HCT116 (cell line): Measurements from ENCODE around the gene DRC7.

Experiments
- EGR1 ChIP-seq: IDR thresholded peaks from 2 replicates; pipeline ENCODE4 v1.6.1; 2012; ENCODE audit warnings: low read depth
- EZH2 ChIP-seq: fragments of 200-600 bp; sonication (generic); IDR thresholded peaks from 2 replicates; pipeline ENCODE4 v1.6.1; 2017; ENCODE audit warnings: antibody characterized with exemption, mixed run types
- EZH2phosphoT487 ChIP-seq: fragments of 200-600 bp; IDR thresholded peaks from 2 replicates; pipeline ENCODE4 v1.6.1; 2018; ENCODE audit warnings: antibody characterized with exemption, borderline replicate concordance
- POLR2AphosphoS5 ChIP-seq: IDR thresholded peaks from 2 replicates; pipeline ENCODE4 v1.6.1; 2011; ENCODE audit warnings: mild to moderate bottlenecking, low read depth, low read length, moderate library complexity
- SP1 ChIP-seq: IDR thresholded peaks from 2 replicates; pipeline ENCODE4 v1.6.1; 2012; ENCODE audit warnings: low read depth
- ZNF274 ChIP-seq: fragments of 200-500 bp; sonication (Bioruptor generic); IDR thresholded peaks from 2 replicates; pipeline ENCODE4 v1.6.1; 2014; ENCODE audit warnings: mild to moderate bottlenecking, low read depth, low read length, inconsistent platforms
- TF ChIP-seq, protein P1 (sequence below), 3 experiments: fragments of 200-600 bp in 1 of 3; sonication (generic) in 1 of 3; IDR thresholded peaks in 2 of 3; conservative IDR thresholded peaks in 1 of 3; 2 replicates each; pipeline ENCODE4 v1.5.1; 2012 to 2017; ENCODE audit warnings: low read depth in 2 of 3, low read length in 2 of 3, antibody characterized with exemption in 1 of 3, borderline replicate concordance in 1 of 3, control low read depth in 1 of 3, mild to moderate bottlenecking in 1 of 3, mixed read lengths in 1 of 3, mixed run types in 1 of 3, moderate library complexity in 1 of 3; ENCODE audit not compliant: insufficient read depth in 1 of 3
- TF ChIP-seq, protein P2 (sequence below): IDR thresholded peaks from 2 replicates; pipeline ENCODE4 v1.6.1; 2012; ENCODE audit warnings: low read depth

DNA sequence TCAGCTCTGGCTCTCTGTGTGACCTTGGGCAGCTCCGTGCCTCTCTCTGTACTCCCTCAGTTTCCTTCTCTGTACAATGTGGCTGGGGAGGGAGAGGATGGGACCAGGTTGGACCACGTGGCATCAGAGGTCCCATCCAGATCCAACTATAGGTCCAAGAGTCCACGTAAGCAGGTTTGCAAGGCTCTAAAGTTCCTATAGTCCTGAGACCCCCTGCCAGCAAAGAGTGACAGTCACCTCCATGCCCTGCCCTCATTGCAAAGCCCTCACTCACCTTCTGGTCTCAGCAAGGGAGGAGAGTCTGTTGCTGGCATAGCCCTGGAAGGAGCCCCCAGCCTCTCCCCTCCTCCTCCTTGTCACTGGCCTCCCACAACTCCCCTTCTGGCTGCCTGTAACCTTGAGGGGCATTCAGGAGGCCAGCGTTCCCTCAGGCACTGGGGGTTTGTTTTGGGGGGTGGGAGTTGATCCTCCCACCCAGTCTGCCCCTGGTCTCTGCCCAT is 6.1 kb upstream of the DRC7 start:
- no peak for TF ChIP-seq SP1
- TF ChIP-seq ZNF274: no peak
- TF ChIP-seq POLR2AphosphoS5: no peak
- TF ChIP-seq, protein P1, sequence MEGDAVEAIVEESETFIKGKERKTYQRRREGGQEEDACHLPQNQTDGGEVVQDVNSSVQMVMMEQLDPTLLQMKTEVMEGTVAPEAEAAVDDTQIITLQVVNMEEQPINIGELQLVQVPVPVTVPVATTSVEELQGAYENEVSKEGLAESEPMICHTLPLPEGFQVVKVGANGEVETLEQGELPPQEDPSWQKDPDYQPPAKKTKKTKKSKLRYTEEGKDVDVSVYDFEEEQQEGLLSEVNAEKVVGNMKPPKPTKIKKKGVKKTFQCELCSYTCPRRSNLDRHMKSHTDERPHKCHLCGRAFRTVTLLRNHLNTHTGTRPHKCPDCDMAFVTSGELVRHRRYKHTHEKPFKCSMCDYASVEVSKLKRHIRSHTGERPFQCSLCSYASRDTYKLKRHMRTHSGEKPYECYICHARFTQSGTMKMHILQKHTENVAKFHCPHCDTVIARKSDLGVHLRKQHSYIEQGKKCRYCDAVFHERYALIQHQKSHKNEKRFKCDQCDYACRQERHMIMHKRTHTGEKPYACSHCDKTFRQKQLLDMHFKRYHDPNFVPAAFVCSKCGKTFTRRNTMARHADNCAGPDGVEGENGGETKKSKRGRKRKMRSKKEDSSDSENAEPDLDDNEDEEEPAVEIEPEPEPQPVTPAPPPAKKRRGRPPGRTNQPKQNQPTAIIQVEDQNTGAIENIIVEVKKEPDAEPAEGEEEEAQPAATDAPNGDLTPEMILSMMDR (IDR thresholded peaks at IDR 0.05 in 2 of 3, conservative IDR thresholded peaks at IDR 0.05 in 1 of 3; ENCODE audit: borderline replicate concordance in 1 of 3, insufficient read depth in 1 of 3, low read depth in 2 of 3, low read length in 2 of 3): no peak
- TF ChIP-seq EZH2phosphoT487: no peak
- TF ChIP-seq EZH2: no peak
- TF ChIP-seq EGR1: no peak
- TF ChIP-seq, protein P2, sequence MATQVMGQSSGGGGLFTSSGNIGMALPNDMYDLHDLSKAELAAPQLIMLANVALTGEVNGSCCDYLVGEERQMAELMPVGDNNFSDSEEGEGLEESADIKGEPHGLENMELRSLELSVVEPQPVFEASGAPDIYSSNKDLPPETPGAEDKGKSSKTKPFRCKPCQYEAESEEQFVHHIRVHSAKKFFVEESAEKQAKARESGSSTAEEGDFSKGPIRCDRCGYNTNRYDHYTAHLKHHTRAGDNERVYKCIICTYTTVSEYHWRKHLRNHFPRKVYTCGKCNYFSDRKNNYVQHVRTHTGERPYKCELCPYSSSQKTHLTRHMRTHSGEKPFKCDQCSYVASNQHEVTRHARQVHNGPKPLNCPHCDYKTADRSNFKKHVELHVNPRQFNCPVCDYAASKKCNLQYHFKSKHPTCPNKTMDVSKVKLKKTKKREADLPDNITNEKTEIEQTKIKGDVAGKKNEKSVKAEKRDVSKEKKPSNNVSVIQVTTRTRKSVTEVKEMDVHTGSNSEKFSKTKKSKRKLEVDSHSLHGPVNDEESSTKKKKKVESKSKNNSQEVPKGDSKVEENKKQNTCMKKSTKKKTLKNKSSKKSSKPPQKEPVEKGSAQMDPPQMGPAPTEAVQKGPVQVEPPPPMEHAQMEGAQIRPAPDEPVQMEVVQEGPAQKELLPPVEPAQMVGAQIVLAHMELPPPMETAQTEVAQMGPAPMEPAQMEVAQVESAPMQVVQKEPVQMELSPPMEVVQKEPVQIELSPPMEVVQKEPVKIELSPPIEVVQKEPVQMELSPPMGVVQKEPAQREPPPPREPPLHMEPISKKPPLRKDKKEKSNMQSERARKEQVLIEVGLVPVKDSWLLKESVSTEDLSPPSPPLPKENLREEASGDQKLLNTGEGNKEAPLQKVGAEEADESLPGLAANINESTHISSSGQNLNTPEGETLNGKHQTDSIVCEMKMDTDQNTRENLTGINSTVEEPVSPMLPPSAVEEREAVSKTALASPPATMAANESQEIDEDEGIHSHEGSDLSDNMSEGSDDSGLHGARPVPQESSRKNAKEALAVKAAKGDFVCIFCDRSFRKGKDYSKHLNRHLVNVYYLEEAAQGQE: no peak
